Natural killer cell (primary cell): ENCODE results near the gene LAMTOR1. TPM values are rescaled to one million over a fixed set of nuclear protein-coding genes. Genes with fewer than 3 reads are reported as not detected.

Experiments
- ATAC-seq, 3 donors: fragments of 150-1000 bp in 2 of 3; fragments of 200-7000 bp in 1 of 3; cut with Tn5 transposase; 1 replicate in 1 of 3; 2 replicates in 2 of 3; pipeline ENCODE4 v1.10.0; 2021; ENCODE audit warnings: mild to moderate bottlenecking in 2 of 3, moderate library complexity in 2 of 3
- DNase-seq, 2 donors: peaks; one replicate each; pipeline versions ENCODE4 v3.0.0 to v3.0.0-alpha.2; 2013 to 2021; ENCODE audit warnings: mixed read lengths in 1 of 2
- H3K27ac ChIP-seq: one replicate; pipeline ENCODE4 v1.5.1; 2013; ENCODE audit warnings: mild to moderate bottlenecking, low read length
- H3K27me3 ChIP-seq: one replicate; pipeline ENCODE4 v1.6.1; 2013; ENCODE audit warnings: low read length; ENCODE audit not compliant: control insufficient read depth, insufficient read depth
- H3K36me3 ChIP-seq: one replicate; pipeline ENCODE4 v1.6.1; 2013; ENCODE audit warnings: low read length; ENCODE audit not compliant: control insufficient read depth, insufficient read depth
- H3K4me1 ChIP-seq: one replicate; pipeline ENCODE4 v1.6.1; 2013; ENCODE audit warnings: low read length; ENCODE audit not compliant: control insufficient read depth, insufficient read depth
- H3K4me3 ChIP-seq: one replicate; pipeline ENCODE4 v1.5.1; 2013; ENCODE audit warnings: low read length
- H3K9me3 ChIP-seq: one replicate; pipeline ENCODE4 v1.6.1; 2013; ENCODE audit warnings: low read length; ENCODE audit not compliant: control insufficient read depth, insufficient read depth
- H3K27ac Mint-ChIP-seq, 2 donors: one replicate each; pipeline ENCODE4 v1.8.0; 2022; ENCODE audit warnings: mild to moderate bottlenecking in 2 of 2, mixed read lengths in 2 of 2, moderate library complexity in 1 of 2
- H3K27me3 Mint-ChIP-seq, 2 donors: one replicate each; pipeline ENCODE4 v1.8.0; 2022; ENCODE audit warnings: low read depth in 2 of 2, mixed read lengths in 2 of 2
- H3K36me3 Mint-ChIP-seq: one replicate; pipeline ENCODE4 v1.8.0; 2022; ENCODE audit warnings: mixed read lengths
- H3K4me1 Mint-ChIP-seq, 2 donors: one replicate each; pipeline ENCODE4 v1.8.0; 2022; ENCODE audit warnings: mixed read lengths in 2 of 2
- H3K4me3 Mint-ChIP-seq: one replicate; pipeline ENCODE4 v1.8.0; 2022; ENCODE audit warnings: mild to moderate bottlenecking, moderate library complexity, mixed read lengths
- H3K9me3 Mint-ChIP-seq, 2 donors: one replicate each; pipeline ENCODE4 v1.8.0; 2022; ENCODE audit warnings: mixed read lengths in 2 of 2
- CTCF ChIP-seq: fragments of 200-600 bp; IDR thresholded peaks from one replicate; pipeline ENCODE4 v1.8.0; 2022; ENCODE audit warnings: antibody characterized with exemption
- WGBS: methylation state at CpG from one replicate; pipeline ENCODE4 v1.1.7; 2013; ENCODE audit warnings: missing lambda C conversion rate; ENCODE audit not compliant: insufficient coverage; 5-methylcytosine and 5-hydroxymethylcytosine counted together
- intact Hi-C: fragments of 100-400 bp; cut with micrococcal nuclease; formaldehyde crosslinking; loops from one replicate; pipeline ENCODE4 v1.14.2; 2022
- total RNA-seq, 4 donors: library from RNA; stranded (reverse); fragments of 120-200 nt in 1 of 4; gene quantifications; one replicate each; pipeline versions ENCODE4 v1.2.3 to v1.2.4, GENCODE V29; 2013 to 2022

LAMTOR1 gene
- total RNA-seq, 3 donors from 2014 or later (not counting 1 experiment from before 2014, with no cell fraction given), result 55.5 to 62.9 (median 56.2) TPM

GRCh38 chr11:72140661-72141060 lies 37.6 kb upstream of the LAMTOR1 start:
- ATAC-seq (no peak), DNase-seq (no peak)
- Mint-ChIP-seq H3K27ac (no peak overlapping the region), H3K36me3 (no peaks in the 10 kb centered on the region), H3K4me3 (no peak overlapping the region), H3K9me3 (no peaks in the 10 kb centered on the region), H3K27me3 (peaks cover 0 to 10% of the 10 kb centered on the region in 2 donors), H3K4me1 (peaks cover 4% of the 10 kb centered on the region in 2 donors)
- TF ChIP-seq CTCF, result no peak
- Histone ChIP-seq H3K4me3 (no peak overlapping the region), H3K9me3 (no peaks in the 10 kb centered on the region), H3K4me1 (peaks cover 6% of the 10 kb centered on the region), H3K27me3 (no peaks in the 10 kb centered on the region), H3K36me3 (no peaks in the 10 kb centered on the region), H3K27ac (no peak overlapping the region)
- intact Hi-C loops, result no loop called here
- WGBS, result 100% methylated on average over 2 of the region's 2 CpGs

GRCh38 chr11:72139500-72139899 lies 36.4 kb upstream of the LAMTOR1 start:
- no peak for ATAC-seq
- Mint-ChIP-seq H3K9me3 (no peaks in the 10 kb centered on the region), H3K27me3 (peaks cover 0 to 10% of the 10 kb centered on the region in 2 donors), H3K36me3 (no peaks in the 10 kb centered on the region), H3K4me1 (peaks cover 4% of the 10 kb centered on the region in 2 donors), H3K27ac (no peak overlapping the region), H3K4me3 (no peak overlapping the region)
- Histone ChIP-seq H3K27ac (no peak overlapping the region), H3K27me3 (no peaks in the 10 kb centered on the region), H3K36me3 (no peaks in the 10 kb centered on the region), H3K9me3 (no peaks in the 10 kb centered on the region), H3K4me3 (no peak overlapping the region), H3K4me1 (peaks cover 6% of the 10 kb centered on the region)
- TF ChIP-seq CTCF, result no peak
- DNase-seq, result no peak
- 93% methylated on average over 10 of the region's 11 CpGs for WGBS
- intact Hi-C loops, result no loop called here

GRCh38 chr11:72138821-72139390 lies 35.8 kb upstream of the LAMTOR1 start:
- H3K36me3 Mint-ChIP-seq, result no peaks in the 10 kb centered on the region
- Histone ChIP-seq H3K27ac (no peak overlapping the region), H3K36me3 (no peaks in the 10 kb centered on the region), H3K4me3 (no peak overlapping the region), H3K4me1 (peaks cover 5% of the 10 kb centered on the region), H3K27me3 (no peaks in the 10 kb centered on the region), H3K9me3 (no peaks in the 10 kb centered on the region)
- H3K9me3 Mint-ChIP-seq, result no peaks in the 10 kb centered on the region
- no peak for ATAC-seq
- 84% methylated on average over 9 of the region's 12 CpGs for WGBS
- no peak for DNase-seq
- H3K4me3 Mint-ChIP-seq, result no peak overlapping the region
- peaks cover 2 to 3% of the 10 kb centered on the region in 2 donors for H3K4me1 Mint-ChIP-seq
- H3K27ac Mint-ChIP-seq, result no peak overlapping the region
- peaks cover 0 to 10% of the 10 kb centered on the region in 2 donors for H3K27me3 Mint-ChIP-seq
- intact Hi-C loops, result no loop called here
- no peak for TF ChIP-seq CTCF

- Histone ChIP-seq H3K27ac (no peak overlapping the region), H3K9me3 (no peaks in the 10 kb centered on the region), H3K4me3 (no peak overlapping the region), H3K4me1 (peaks cover 3% of the 10 kb centered on the region), H3K27me3 (no peaks in the 10 kb centered on the region), H3K36me3 (no peaks in the 10 kb centered on the region)
- DNase-seq, result no peak
- H3K36me3 Mint-ChIP-seq, result no peaks in the 10 kb centered on the region
- H3K4me3 Mint-ChIP-seq, result no peak overlapping the region
- no peaks in the 10 kb centered on the region for H3K4me1 Mint-ChIP-seq
- H3K9me3 Mint-ChIP-seq, result no peaks in the 10 kb centered on the region
- TF ChIP-seq CTCF, result no peak
- WGBS, result 95% methylated on average over 4 of the region's 4 CpGs
- H3K27me3 Mint-ChIP-seq, result peaks cover 9 to 18% of the 10 kb centered on the region in 2 donors
- ATAC-seq, result no peak
- no peak overlapping the region for H3K27ac Mint-ChIP-seq
- intact Hi-C loops, result no loop called here
Measured at GRCh38 chr11:72136684-72137262, 33.7 kb upstream of the LAMTOR1 start.
